ENCODE data around the gene NXT1.

NXT1 gene

GRCh38 chr20:23303325-23304102 lies 47.1 kb upstream of the NXT1 start:
- TF ChIP-seq CSDC2 (CRISPR knock-in tag; IDR thresholded peaks at IDR 0.05) (no peak), POU6F1 (CRISPR knock-in tag; IDR thresholded peaks at IDR 0.05; ENCODE audit: borderline replicate concordance, low read depth) (no peak), CREB5 (CRISPR knock-in tag; IDR thresholded peaks at IDR 0.05; ENCODE audit: low read depth) (no peak), ZNF70 (CRISPR knock-in tag; IDR thresholded peaks at IDR 0.05) (no peak), ARNTL (CRISPR knock-in tag; IDR thresholded peaks at IDR 0.05; ENCODE audit: borderline replicate concordance, low read depth) (no peak), TSHZ2 (CRISPR knock-in tag; IDR thresholded peaks at IDR 0.05) (no peak), GLIS3 (CRISPR knock-in tag; IDR thresholded peaks at IDR 0.05) (no peak), ZFP30 (CRISPR knock-in tag; IDR thresholded peaks at IDR 0.05) (no peak), PPARA (CRISPR knock-in tag; IDR thresholded peaks at IDR 0.05; ENCODE audit: borderline replicate concordance) (no peak), TOX (CRISPR knock-in tag; IDR thresholded peaks at IDR 0.05; ENCODE audit: borderline replicate concordance) (no peak), OSR1 (CRISPR knock-in tag; IDR thresholded peaks at IDR 0.05) (no peak), ZNF565 (CRISPR knock-in tag; conservative IDR thresholded peaks at IDR 0.05; ENCODE audit: low read depth) (no peak), ZNF8 (CRISPR knock-in tag; IDR thresholded peaks at IDR 0.05) (no peak), ISL1 (CRISPR knock-in tag; IDR thresholded peaks at IDR 0.05) (no peak), PATZ1 (CRISPR knock-in tag; IDR thresholded peaks at IDR 0.05; ENCODE audit: borderline replicate concordance) (no peak), BACH2 (CRISPR knock-in tag; IDR thresholded peaks at IDR 0.05; ENCODE audit: borderline replicate concordance) (no peak), RARB (CRISPR knock-in tag; IDR thresholded peaks at IDR 0.05) (no peak), ESRRG (CRISPR knock-in tag; IDR thresholded peaks at IDR 0.05) (no peak), TCF4 (CRISPR knock-in tag; IDR thresholded peaks at IDR 0.05; ENCODE audit: borderline replicate concordance) (no peak)
- ATAC-seq, result no peak

GRCh38 chr20:23304616-23305015 lies 46.0 kb upstream of the NXT1 start:
- ATAC-seq, result no peak
- no peak for TF ChIP-seq OSR1 (CRISPR knock-in tag; IDR thresholded peaks at IDR 0.05)
- TF ChIP-seq ARNTL (CRISPR knock-in tag; IDR thresholded peaks at IDR 0.05; ENCODE audit: borderline replicate concordance, low read depth), result no peak
- no peak for TF ChIP-seq ISL1 (CRISPR knock-in tag; IDR thresholded peaks at IDR 0.05)
- TF ChIP-seq ZNF565 (CRISPR knock-in tag; conservative IDR thresholded peaks at IDR 0.05; ENCODE audit: low read depth), result no peak
- TF ChIP-seq PATZ1 (CRISPR knock-in tag; IDR thresholded peaks at IDR 0.05; ENCODE audit: borderline replicate concordance), result no peak
- no peak for TF ChIP-seq CSDC2 (CRISPR knock-in tag; IDR thresholded peaks at IDR 0.05)
- TF ChIP-seq ESRRG (CRISPR knock-in tag; IDR thresholded peaks at IDR 0.05), result no peak
- TF ChIP-seq ZFP30 (CRISPR knock-in tag; IDR thresholded peaks at IDR 0.05), result no peak
- TF ChIP-seq SNAI2 (CRISPR knock-in tag; IDR thresholded peaks at IDR 0.05), result no peak
- TF ChIP-seq TSHZ2 (CRISPR knock-in tag; IDR thresholded peaks at IDR 0.05), result no peak
